Cardiac muscle cell (in vitro differentiated cells and primary cell): ENCODE data around the gene ASCL4. TPM values are rescaled to one million over a fixed set of nuclear protein-coding genes. Genes with fewer than 3 reads are reported as not detected.
"Not testable (repeated sequence)": the region's sequence is repeated elsewhere in the genome, so short reads cannot be mapped to it uniquely, and the experiment has no call there.

Experiments used
- DNase-seq, 2 donors: peaks; one replicate each; pipeline versions ENCODE4 v3.0.0 to v3.0.0-alpha.2; 2010 to 2017; ENCODE audit warnings: low read depth in 1 of 2, low spot score in 1 of 2
- H3K27ac ChIP-seq: fragments of 200-600 bp; sonication (generic); 2 replicates; pipeline ENCODE4 v1.5.1; 2016
- H3K27me3 ChIP-seq: fragments of 200-600 bp; sonication (generic); 2 replicates; pipeline ENCODE4 v1.6.0; 2016; ENCODE audit warnings: control low read depth
- H3K36me3 ChIP-seq: fragments of 200-600 bp; sonication (generic); 2 replicates; pipeline ENCODE4 v1.5.1; 2016; ENCODE audit warnings: control low read depth
- H3K4me1 ChIP-seq: fragments of 200-600 bp; sonication (generic); 2 replicates; pipeline ENCODE4 v1.8.1; 2017; ENCODE audit warnings: low read depth, mild to moderate bottlenecking, mixed run types
- H3K4me3 ChIP-seq: fragments of 200-600 bp; sonication (generic); 2 replicates; pipeline ENCODE4 v1.5.1; 2016; ENCODE audit warnings: mild to moderate bottlenecking
- H3K9me3 ChIP-seq: fragments of 200-600 bp; sonication (generic); 2 replicates; pipeline ENCODE4 v1.5.1; 2017; ENCODE audit warnings: low read depth, mild to moderate bottlenecking, control low read depth
- CTCF ChIP-seq: IDR thresholded peaks from 2 replicates; pipeline ENCODE4 v1.5.1; 2012; ENCODE audit warnings: low read depth, mild to moderate bottlenecking, low read length
- polyA plus RNA-seq: library from polyadenylated mRNA; unstranded; fragments of >200 nt; fragmentation: Nextera tagmentation; extraction: Ambion mirVana; gene quantifications from 2 replicates; pipeline ENCODE4 v1.2.1, GENCODE V29; 2016
- total RNA-seq: library from RNA; depleted of rRNA; stranded (reverse); fragments of >200 nt; gene quantifications from 2 replicates; pipeline ENCODE4 v1.2.3, GENCODE V29; 2016

The ASCL4 gene, protein sequence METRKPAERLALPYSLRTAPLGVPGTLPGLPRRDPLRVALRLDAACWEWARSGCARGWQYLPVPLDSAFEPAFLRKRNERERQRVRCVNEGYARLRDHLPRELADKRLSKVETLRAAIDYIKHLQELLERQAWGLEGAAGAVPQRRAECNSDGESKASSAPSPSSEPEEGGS
- not detected in 2 replicates for total RNA-seq
- polyA plus RNA-seq: not detected in 2 replicates

DNA sequence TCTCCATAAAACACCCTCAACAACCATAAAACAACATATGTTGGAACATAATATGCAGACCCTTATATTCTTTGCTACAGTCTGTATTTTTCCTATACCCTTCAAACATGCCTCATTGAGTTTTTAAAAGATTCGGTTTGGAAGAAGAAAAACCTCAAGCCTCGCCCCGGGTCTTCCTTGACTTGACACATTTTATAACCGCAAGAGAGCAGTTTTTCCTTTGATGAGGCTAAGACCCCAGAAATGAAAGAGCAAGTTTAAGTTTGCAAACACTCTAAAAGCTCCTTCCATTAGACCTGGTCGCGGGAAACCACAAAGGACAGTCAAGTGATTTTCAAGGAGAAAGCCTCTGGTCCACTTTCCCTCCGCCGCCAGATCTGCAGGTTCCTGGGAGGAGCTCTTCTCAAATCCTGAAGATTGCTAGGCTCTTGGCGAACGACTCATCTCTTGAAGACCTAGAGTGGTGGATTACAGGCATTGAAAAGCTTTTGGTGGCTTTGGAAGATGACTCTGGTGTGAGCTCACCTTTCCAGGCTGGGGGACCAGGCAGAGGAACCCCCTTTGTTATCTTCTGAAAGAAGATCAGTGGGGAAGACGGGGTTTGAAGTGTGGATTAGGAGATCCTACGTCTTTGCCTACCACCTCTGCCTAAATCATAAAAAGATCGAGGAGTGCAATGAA lies at the start of gene ASCL4:
Gene ASCL4, plus strand, starts transcription at position 356 of the 681 bp plus-strand sequence. CDS start 515 bp downstream, outside the sequence.
- Histone ChIP-seq H3K27me3 (peaks cover 97% of the 10 kb centered on the region), H3K9me3 (no peaks in the 10 kb centered on the region), H3K4me3 (peak within 1 kb of the TSS; percentile 18), H3K36me3 (no peaks in the 10 kb centered on the region), H3K27ac (no peak within 1 kb of the TSS), H3K4me1 (no peaks in the 10 kb centered on the region)
- no peak for DNase-seq
- TF ChIP-seq CTCF: no peak

- H3K9me3 ChIP-seq, DNase-seq, H3K27me3 ChIP-seq, H3K27ac ChIP-seq, H3K4me1 ChIP-seq, H3K36me3 ChIP-seq, H3K4me3 ChIP-seq: not testable (repeated sequence)
Observed at GRCh38 chr12:107727327-107727726, 47.2 kb upstream of the ASCL4 start.

- not testable (repeated sequence) for H3K9me3 ChIP-seq, H3K27ac ChIP-seq
Observed at GRCh38 chr12:107727742-107728141, 46.8 kb upstream of the ASCL4 start.

GRCh38 chr12:107730618-107731341 lies 43.7 kb upstream of the ASCL4 start:
- Histone ChIP-seq H3K4me1 (no peaks in the 10 kb centered on the region), H3K4me3 (no peak overlapping the region), H3K27ac (no peak overlapping the region), H3K9me3 (no peaks in the 10 kb centered on the region), H3K27me3 (no peaks in the 10 kb centered on the region), H3K36me3 (peaks cover 12% of the 10 kb centered on the region)
- TF ChIP-seq CTCF: no peak
- no peak for DNase-seq

More at GRCh38 chr12:107727742-107728141, 46.8 kb upstream of the ASCL4 start:
- not testable (repeated sequence) for H3K4me3 ChIP-seq, H3K27me3 ChIP-seq, H3K4me1 ChIP-seq, DNase-seq, H3K36me3 ChIP-seq

DNA sequence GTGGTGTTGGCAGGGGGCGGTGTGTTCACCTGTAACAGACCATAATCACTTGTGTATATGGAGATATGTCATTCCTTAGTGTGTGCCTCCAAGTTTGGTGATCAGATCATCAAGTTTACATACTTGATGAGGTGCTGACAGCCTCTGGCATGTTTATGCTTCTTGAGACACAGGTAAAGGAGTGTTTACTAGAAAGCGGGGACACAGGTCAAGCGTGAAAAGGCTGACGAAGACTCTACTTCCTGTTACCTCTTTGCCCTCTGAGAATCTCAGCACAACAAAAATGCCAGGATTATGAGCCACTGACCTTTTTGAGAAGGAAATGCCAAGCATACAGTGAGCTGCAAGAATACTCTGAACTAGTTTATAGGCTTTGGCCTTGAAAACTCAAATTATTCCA lies 43.1 kb upstream of the ASCL4 start:
- H3K36me3 ChIP-seq: peaks cover 16% of the 10 kb centered on the region
- TF ChIP-seq CTCF: no peak
- H3K27me3 ChIP-seq: no peaks in the 10 kb centered on the region
- no peak overlapping the region for H3K27ac ChIP-seq
- DNase-seq: no peak
- no peak overlapping the region for H3K4me3 ChIP-seq
- no peaks in the 10 kb centered on the region for H3K9me3 ChIP-seq
- no peaks in the 10 kb centered on the region for H3K4me1 ChIP-seq

- Histone ChIP-seq H3K27me3 (no peaks in the 10 kb centered on the region), H3K27ac (no peak overlapping the region), H3K9me3 (no peaks in the 10 kb centered on the region), H3K4me3 (no peak overlapping the region), H3K36me3 (peaks cover 20% of the 10 kb centered on the region), H3K4me1 (no peaks in the 10 kb centered on the region)
- TF ChIP-seq CTCF: no peak
- DNase-seq: no peak
Observed at GRCh38 chr12:107732365-107732764, 42.1 kb upstream of the ASCL4 start.
